OCI-LY3 (cell line): ENCODE data around the gene PANK4.

ENCODE experiments used
- EZH2phosphoT487 ChIP-seq: fragments of 200-600 bp; shearing (Covaris generic); IDR thresholded peaks from 2 replicates; pipeline ENCODE4 v1.6.1; 2018; ENCODE audit warnings: antibody characterized with exemption, mixed run types, low read depth
- TF ChIP-seq, protein P1 (sequence below): fragments of 200-600, 300-600 bp; sonication (generic); IDR thresholded peaks from 2 replicates; pipeline ENCODE4 v1.5.1; 2014; ENCODE audit warnings: antibody characterized with exemption, low read length, low read depth

DNA sequence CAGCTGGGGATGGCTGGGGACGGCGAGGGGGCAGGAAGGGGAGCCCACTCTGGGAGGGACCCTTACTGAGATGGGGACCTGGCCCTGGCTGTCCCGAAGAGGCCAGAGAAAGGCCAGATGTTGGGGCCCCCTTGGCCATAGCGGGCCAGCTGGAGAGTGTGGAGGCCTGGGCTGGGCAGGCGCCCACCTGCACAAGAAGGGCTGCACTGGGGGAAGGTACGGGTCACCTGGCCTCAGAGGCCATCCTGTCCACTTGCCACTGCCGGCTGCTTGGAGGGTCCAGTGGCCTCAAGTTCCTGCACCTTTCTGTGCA lies 55.3 kb downstream of the PANK4 start:
- TF ChIP-seq, protein P1, sequence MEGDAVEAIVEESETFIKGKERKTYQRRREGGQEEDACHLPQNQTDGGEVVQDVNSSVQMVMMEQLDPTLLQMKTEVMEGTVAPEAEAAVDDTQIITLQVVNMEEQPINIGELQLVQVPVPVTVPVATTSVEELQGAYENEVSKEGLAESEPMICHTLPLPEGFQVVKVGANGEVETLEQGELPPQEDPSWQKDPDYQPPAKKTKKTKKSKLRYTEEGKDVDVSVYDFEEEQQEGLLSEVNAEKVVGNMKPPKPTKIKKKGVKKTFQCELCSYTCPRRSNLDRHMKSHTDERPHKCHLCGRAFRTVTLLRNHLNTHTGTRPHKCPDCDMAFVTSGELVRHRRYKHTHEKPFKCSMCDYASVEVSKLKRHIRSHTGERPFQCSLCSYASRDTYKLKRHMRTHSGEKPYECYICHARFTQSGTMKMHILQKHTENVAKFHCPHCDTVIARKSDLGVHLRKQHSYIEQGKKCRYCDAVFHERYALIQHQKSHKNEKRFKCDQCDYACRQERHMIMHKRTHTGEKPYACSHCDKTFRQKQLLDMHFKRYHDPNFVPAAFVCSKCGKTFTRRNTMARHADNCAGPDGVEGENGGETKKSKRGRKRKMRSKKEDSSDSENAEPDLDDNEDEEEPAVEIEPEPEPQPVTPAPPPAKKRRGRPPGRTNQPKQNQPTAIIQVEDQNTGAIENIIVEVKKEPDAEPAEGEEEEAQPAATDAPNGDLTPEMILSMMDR, result no peak
- TF ChIP-seq EZH2phosphoT487, result no peak
